ENCODE data around the gene FOXP2. TPM values are rescaled to one million over a fixed set of nuclear protein-coding genes. Genes with fewer than 3 reads are reported as not detected.

FOXP2 gene
- total and polyA plus RNA-seq, 2 of the 13 experiments (the other 11 are each of a cell fraction or from before 2014, with no cell fraction given): 0.90 TPM; not detected in 1

DNA sequence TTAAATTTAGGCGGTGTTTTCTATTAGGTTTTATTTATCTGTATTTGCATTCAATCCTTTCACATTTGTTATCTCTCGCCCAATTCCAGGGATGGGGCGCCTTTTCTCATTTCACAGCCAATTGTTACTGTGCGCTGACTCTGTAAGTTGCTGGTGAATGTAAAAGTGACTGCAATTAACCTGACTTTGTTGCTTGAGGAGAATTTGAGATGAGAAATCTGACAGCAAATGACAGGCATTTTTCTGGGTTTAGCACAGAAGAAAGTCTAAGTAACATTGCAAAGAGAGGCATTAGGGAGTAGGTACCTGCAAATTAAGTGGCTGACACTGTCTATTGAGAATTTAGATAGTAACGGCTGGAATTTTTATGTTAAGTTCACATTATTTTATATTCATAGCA lies 16.6 kb downstream of the FOXP2 start:
- in situ Hi-C loops (cut with HindIII; ENCODE audit: extremely low pct_ligation_motif_present, low pct_unique_long_range_greater_than_20kb): no loop called here
- intact Hi-C loops (cut with micrococcal nuclease; ENCODE audit: unreplicated experiment): no loop called here
- no peak for FAIRE-seq
- TF ChIP-seq CBX5 (CRISPR knock-in tag; IDR thresholded peaks at IDR 0.05; ENCODE audit: borderline replicate concordance): no peak
- TF ChIP-seq HMGA1 (CRISPR knock-in tag; conservative IDR thresholded peaks at IDR 0.05): no peak
- TF ChIP-seq MIXL1 (CRISPR knock-in tag; IDR thresholded peaks at IDR 0.05): no peak
- TF ChIP-seq, protein P1, sequence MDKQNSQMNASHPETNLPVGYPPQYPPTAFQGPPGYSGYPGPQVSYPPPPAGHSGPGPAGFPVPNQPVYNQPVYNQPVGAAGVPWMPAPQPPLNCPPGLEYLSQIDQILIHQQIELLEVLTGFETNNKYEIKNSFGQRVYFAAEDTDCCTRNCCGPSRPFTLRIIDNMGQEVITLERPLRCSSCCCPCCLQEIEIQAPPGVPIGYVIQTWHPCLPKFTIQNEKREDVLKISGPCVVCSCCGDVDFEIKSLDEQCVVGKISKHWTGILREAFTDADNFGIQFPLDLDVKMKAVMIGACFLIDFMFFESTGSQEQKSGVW (CRISPR knock-in tag; IDR thresholded peaks at IDR 0.05; ENCODE audit: borderline replicate concordance): no peak
- no peak for TF ChIP-seq AKNA (CRISPR knock-in tag; IDR thresholded peaks at IDR 0.05; ENCODE audit: borderline replicate concordance)
- TF ChIP-seq, protein P2, sequence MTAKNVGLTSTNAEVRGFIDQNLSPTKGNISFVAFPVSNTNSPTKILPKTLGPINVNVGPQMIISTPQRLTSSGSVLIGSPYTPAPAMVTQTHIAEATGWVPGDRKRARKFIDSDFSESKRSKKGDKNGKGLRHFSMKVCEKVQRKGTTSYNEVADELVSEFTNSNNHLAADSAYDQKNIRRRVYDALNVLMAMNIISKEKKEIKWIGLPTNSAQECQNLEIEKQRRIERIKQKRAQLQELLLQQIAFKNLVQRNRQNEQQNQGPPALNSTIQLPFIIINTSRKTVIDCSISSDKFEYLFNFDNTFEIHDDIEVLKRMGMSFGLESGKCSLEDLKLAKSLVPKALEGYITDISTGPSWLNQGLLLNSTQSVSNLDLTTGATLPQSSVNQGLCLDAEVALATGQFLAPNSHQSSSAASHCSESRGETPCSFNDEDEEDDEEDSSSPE (CRISPR knock-in tag; IDR thresholded peaks at IDR 0.05): no peak
- TF ChIP-seq HHEX (CRISPR knock-in tag; IDR thresholded peaks at IDR 0.05): no peak
- TF ChIP-seq ZNF383 (CRISPR knock-in tag; IDR thresholded peaks at IDR 0.05; ENCODE audit: borderline replicate concordance): no peak
- TF ChIP-seq, protein P3, sequence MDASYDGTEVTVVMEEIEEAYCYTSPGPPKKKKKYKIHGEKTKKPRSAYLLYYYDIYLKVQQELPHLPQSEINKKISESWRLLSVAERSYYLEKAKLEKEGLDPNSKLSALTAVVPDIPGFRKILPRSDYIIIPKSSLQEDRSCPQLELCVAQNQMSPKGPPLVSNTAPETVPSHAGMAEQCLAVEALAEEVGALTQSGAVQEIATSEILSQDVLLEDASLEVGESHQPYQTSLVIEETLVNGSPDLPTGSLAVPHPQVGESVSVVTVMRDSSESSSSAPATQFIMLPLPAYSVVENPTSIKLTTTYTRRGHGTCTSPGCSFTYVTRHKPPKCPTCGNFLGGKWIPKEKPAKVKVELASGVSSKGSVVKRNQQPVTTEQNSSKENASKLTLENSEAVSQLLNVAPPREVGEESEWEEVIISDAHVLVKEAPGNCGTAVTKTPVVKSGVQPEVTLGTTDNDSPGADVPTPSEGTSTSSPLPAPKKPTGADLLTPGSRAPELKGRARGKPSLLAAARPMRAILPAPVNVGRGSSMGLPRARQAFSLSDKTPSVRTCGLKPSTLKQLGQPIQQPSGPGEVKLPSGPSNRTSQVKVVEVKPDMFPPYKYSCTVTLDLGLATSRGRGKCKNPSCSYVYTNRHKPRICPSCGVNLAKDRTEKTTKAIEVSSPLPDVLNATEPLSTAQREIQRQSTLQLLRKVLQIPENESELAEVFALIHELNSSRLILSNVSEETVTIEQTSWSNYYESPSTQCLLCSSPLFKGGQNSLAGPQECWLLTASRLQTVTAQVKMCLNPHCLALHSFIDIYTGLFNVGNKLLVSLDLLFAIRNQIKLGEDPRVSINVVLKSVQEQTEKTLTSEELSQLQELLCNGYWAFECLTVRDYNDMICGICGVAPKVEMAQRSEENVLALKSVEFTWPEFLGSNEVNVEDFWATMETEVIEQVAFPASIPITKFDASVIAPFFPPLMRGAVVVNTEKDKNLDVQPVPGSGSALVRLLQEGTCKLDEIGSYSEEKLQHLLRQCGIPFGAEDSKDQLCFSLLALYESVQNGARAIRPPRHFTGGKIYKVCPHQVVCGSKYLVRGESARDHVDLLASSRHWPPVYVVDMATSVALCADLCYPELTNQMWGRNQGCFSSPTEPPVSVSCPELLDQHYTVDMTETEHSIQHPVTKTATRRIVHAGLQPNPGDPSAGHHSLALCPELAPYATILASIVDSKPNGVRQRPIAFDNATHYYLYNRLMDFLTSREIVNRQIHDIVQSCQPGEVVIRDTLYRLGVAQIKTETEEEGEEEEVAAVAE (CRISPR knock-in tag; IDR thresholded peaks at IDR 0.05; ENCODE audit: borderline replicate concordance): no peak
- no peak for TF ChIP-seq EP300 (IDR thresholded peaks at IDR 0.05; ENCODE audit: low read depth in 2 of 2, low read length in 2 of 2)
- TF ChIP-seq EP300 (CRISPR knock-in tag; IDR thresholded peaks at IDR 0.05; ENCODE audit: borderline replicate concordance): no peak
- no peak for TF ChIP-seq ZNF224 (CRISPR knock-in tag; IDR thresholded peaks at IDR 0.05)
- no peak for TF ChIP-seq ZNF580 (CRISPR knock-in tag; IDR thresholded peaks at IDR 0.05; ENCODE audit: borderline replicate concordance, low read depth)
- TF ChIP-seq RFX3 (CRISPR knock-in tag; IDR thresholded peaks at IDR 0.05): no peak
- TF ChIP-seq ZNF629 (CRISPR knock-in tag; conservative IDR thresholded peaks at IDR 0.05): no peak

More for the DNA sequence above, 16.6 kb downstream of the FOXP2 start:
- no peak for ATAC-seq
- 53% methylated on average over 5 of the region's 5 CpGs for WGBS (ENCODE audit: low lambda C conversion rate)
- no peak overlapping the region for H3K4me2 ChIP-seq (ENCODE audit: low read depth, low read length)
- no peak overlapping the region for H2AFZ ChIP-seq (ENCODE audit: low read length)
- H4K20me1 ChIP-seq (ENCODE audit: insufficient read depth, low read length): no peaks in the 10 kb centered on the region
- no peak overlapping the region for H3K27ac ChIP-seq (ENCODE audit: extremely low read length, insufficient read depth, low read length)
- no peak overlapping the region for H3K4me3 ChIP-seq (replicated peaks in 1 of 3; ENCODE audit: insufficient read depth in 1 of 3, low read depth in 2 of 3, low read length in 3 of 3)
- ChIA-PET POLR2A (no interaction called here), CTCF (ENCODE audit: low intra/inter-chr PET ratio, low total read pairs) (no interaction called here)
- no TSS peak for BruUV-seq (replicated peaks)
- no peak overlapping the region for H3K9ac ChIP-seq (ENCODE audit: insufficient read depth, low read depth, low read length)
- no peaks in the 10 kb centered on the region for H3K79me2 ChIP-seq (ENCODE audit: insufficient read depth, low read length)
- H3K9me3 ChIP-seq (ENCODE audit: low read length): no peaks in the 10 kb centered on the region
- no peaks in the 10 kb centered on the region for H3K27me3 ChIP-seq (ENCODE audit: control insufficient read depth in 1 of 2, insufficient read depth in 2 of 2, low read length in 2 of 2)
- DNase-seq (ENCODE audit: low spot score): no peak
- H3K36me3 ChIP-seq (replicated peaks in 1 of 2; ENCODE audit: control insufficient read depth in 1 of 2, insufficient read depth in 2 of 2, low read length in 2 of 2): no peaks in the 10 kb centered on the region
- no peaks in the 10 kb centered on the region for H3K4me1 ChIP-seq (ENCODE audit: insufficient read depth, low read length)
